PC-3 (cell line): ENCODE data around the gene C1QB. TPM values are rescaled to one million over a fixed set of nuclear protein-coding genes. Genes with fewer than 3 reads are reported as not detected.

Experiments used
- ATAC-seq: fragments of 200-7000 bp; cut with Tn5 transposase; 2 replicates; pipeline ENCODE4 v1.9.1; 2020; ENCODE audit warnings: mild to moderate bottlenecking, moderate library complexity
- BruUV-seq: library from RNA; stranded (reverse); fragments of 400-500 nt; replicated peaks from 2 replicates; lab custom pipeline; 2021; lab: Mats Ljungman, UMichigan
- CTCF ChIA-PET: fragments of 300-600 bp; sonication (Branson Sonifier 250); formaldehyde crosslinking; loops from one replicate; lab custom pipeline; 2022; ENCODE audit warnings: antibody characterized with exemption; lab: Charles Lee
- POLR2A ChIA-PET: fragments of 300-600 bp; sonication (Branson Sonifier 250); formaldehyde crosslinking; loops from one replicate; lab custom pipeline; 2022; ENCODE audit warnings: antibody characterized with exemption; ENCODE audit not compliant: unreplicated experiment; lab: Charles Lee
- DNase-seq: peaks from one replicate; pipeline ENCODE4 v3.0.0-alpha.2; 2015
- H2AFZ ChIP-seq: fragments of 300-600 bp; sonication (generic); 2 replicates; pipeline ENCODE4 v1.6.0; 2016; ENCODE audit warnings: antibody characterized with exemption, low read length
- H3F3A ChIP-seq: fragments of 300-600 bp; sonication (generic); one replicate; pipeline ENCODE4 v1.6.0; 2017; ENCODE audit warnings: antibody characterized with exemption, low read length, control low read depth, mild to moderate bottlenecking; ENCODE audit not compliant: unreplicated experiment
- H3K27ac ChIP-seq: fragments of 300-600 bp; sonication (generic); 2 replicates; pipeline ENCODE4 v1.5.1; 2016; ENCODE audit warnings: mild to moderate bottlenecking, low read length
- H3K27me3 ChIP-seq: fragments of 300-600 bp; sonication (generic); 2 replicates; pipeline ENCODE4 v1.6.1; 2016; ENCODE audit warnings: low read length, mixed read lengths
- H3K36me3 ChIP-seq: fragments of 300-600 bp; sonication (generic); 2 replicates; pipeline ENCODE4 v1.6.1; 2016; ENCODE audit warnings: low read depth, mixed run types, low read length, mixed read lengths
- H3K4me1 ChIP-seq: fragments of 300-600 bp; sonication (generic); 2 replicates; pipeline ENCODE4 v1.5.1; 2016; ENCODE audit warnings: low read length; ENCODE audit not compliant: insufficient read depth
- H3K4me2 ChIP-seq: fragments of 300-600 bp; sonication (generic); 2 replicates; pipeline ENCODE4 v1.6.0; 2016; ENCODE audit warnings: low read length
- H3K4me3 ChIP-seq: fragments of 300-600 bp; sonication (generic); 2 replicates; pipeline ENCODE4 v1.5.1; 2016; ENCODE audit warnings: mild to moderate bottlenecking, low read length, mixed read lengths
- H3K79me2 ChIP-seq: fragments of 300-600 bp; sonication (generic); 2 replicates; pipeline ENCODE4 v1.6.1; 2017; ENCODE audit warnings: low read length, mixed read lengths
- H3K9ac ChIP-seq: fragments of 300-600 bp; sonication (generic); 2 replicates; pipeline ENCODE4 v1.6.0; 2016; ENCODE audit warnings: mild to moderate bottlenecking, low read length
- H3K9me2 ChIP-seq: fragments of 300-600 bp; sonication (generic); replicated peaks from 2 replicates; pipeline ENCODE4 v1.6.1; 2016; ENCODE audit warnings: mixed run types, low read length, mixed read lengths
- H3K9me3 ChIP-seq: fragments of 300-600 bp; sonication (generic); 2 replicates; pipeline ENCODE4 v1.6.1; 2016; ENCODE audit warnings: low read length, mixed read lengths
- H4K20me1 ChIP-seq: fragments of 300-600 bp; sonication (generic); 2 replicates; pipeline ENCODE4 v1.6.1; 2016; ENCODE audit warnings: low read length, mixed read lengths
- EZH2 ChIP-seq: fragments of 300-600 bp; sonication (generic); IDR thresholded peaks from one replicate; pipeline ENCODE4 v1.6.1; 2017; ENCODE audit warnings: antibody characterized with exemption, mild to moderate bottlenecking, low read length; ENCODE audit not compliant: unreplicated experiment
- EZH2phosphoT487 ChIP-seq: fragments of 300-600 bp; sonication (generic); IDR thresholded peaks from 2 replicates; pipeline ENCODE4 v1.6.1; 2018; ENCODE audit warnings: mild to moderate bottlenecking, antibody characterized with exemption, low read length, borderline replicate concordance
- intact Hi-C: fragments of 100-400 bp; cut with micrococcal nuclease; formaldehyde crosslinking; loops from 2 replicates; pipeline ENCODE4 v1.9.0; 2023
- total RNA-seq: library from RNA; depleted of rRNA; stranded (reverse); fragments of >200 nt; gene quantifications from 2 replicates; pipeline ENCODE4 v1.2.3, GENCODE V29; 2014
- TF ChIP-seq, protein P1 (sequence below): fragments of 300-600 bp; sonication (generic); conservative IDR thresholded peaks from 2 replicates; pipeline ENCODE4 v1.5.1; 2017; ENCODE audit warnings: antibody characterized with exemption, low read depth, mild to moderate bottlenecking, low read length

The C1QB gene
- total RNA-seq, 1 experiment from 2014 or later = not detected

DNA sequence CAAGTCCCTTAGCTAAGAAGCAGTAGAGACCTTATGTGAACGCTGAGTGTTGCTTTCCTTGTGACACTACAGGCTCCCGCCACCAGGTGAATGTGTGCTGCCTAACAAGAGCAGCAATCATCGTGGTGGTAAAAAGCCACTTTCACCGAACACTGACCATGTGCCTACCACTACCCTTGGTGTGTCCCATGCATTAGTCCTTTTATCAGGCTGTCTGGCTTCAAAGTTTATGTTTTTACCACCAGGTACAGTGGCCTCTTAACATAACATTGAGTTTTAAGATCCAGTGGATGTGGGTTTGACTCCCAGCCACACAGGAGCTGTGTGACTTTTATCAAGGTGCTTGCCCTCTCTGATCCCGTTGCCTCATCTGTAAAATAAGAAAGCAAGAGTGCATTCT lies 1.7 kb downstream of the C1QB start:
- H3K27ac ChIP-seq = no peak overlapping the region
- intact Hi-C loops = no loop called here
- DNase-seq = peak; percentile 33
- no peak overlapping the region for H3K4me2 ChIP-seq
- no peak overlapping the region for H3K9ac ChIP-seq
- no peaks in the 10 kb centered on the region for H3K36me3 ChIP-seq
- H3K27me3 ChIP-seq = peaks cover 14% of the 10 kb centered on the region
- no peak overlapping the region for H3K4me3 ChIP-seq
- H3K9me2 ChIP-seq = no peaks in the 10 kb centered on the region
- TF ChIP-seq, protein P1, sequence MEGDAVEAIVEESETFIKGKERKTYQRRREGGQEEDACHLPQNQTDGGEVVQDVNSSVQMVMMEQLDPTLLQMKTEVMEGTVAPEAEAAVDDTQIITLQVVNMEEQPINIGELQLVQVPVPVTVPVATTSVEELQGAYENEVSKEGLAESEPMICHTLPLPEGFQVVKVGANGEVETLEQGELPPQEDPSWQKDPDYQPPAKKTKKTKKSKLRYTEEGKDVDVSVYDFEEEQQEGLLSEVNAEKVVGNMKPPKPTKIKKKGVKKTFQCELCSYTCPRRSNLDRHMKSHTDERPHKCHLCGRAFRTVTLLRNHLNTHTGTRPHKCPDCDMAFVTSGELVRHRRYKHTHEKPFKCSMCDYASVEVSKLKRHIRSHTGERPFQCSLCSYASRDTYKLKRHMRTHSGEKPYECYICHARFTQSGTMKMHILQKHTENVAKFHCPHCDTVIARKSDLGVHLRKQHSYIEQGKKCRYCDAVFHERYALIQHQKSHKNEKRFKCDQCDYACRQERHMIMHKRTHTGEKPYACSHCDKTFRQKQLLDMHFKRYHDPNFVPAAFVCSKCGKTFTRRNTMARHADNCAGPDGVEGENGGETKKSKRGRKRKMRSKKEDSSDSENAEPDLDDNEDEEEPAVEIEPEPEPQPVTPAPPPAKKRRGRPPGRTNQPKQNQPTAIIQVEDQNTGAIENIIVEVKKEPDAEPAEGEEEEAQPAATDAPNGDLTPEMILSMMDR = peak; percentile 43
- TF ChIP-seq EZH2 = no peak
- peak; percentile 63 for ATAC-seq
- no peaks in the 10 kb centered on the region for H3F3A ChIP-seq
- no peaks in the 10 kb centered on the region for H3K79me2 ChIP-seq
- H3K4me1 ChIP-seq = no peaks in the 10 kb centered on the region
- no peak overlapping the region for H2AFZ ChIP-seq
- H4K20me1 ChIP-seq = no peaks in the 10 kb centered on the region
- POLR2A ChIA-PET = interaction anchor here (0.6 kb wide), 1 partner anchor 8 kb away, joined by 3 read pairs; no protein-coding TSS in a partner anchor
- BruUV-seq = no TSS peak
- H3K9me3 ChIP-seq = no peaks in the 10 kb centered on the region
- CTCF ChIA-PET = no interaction called here

DNA sequence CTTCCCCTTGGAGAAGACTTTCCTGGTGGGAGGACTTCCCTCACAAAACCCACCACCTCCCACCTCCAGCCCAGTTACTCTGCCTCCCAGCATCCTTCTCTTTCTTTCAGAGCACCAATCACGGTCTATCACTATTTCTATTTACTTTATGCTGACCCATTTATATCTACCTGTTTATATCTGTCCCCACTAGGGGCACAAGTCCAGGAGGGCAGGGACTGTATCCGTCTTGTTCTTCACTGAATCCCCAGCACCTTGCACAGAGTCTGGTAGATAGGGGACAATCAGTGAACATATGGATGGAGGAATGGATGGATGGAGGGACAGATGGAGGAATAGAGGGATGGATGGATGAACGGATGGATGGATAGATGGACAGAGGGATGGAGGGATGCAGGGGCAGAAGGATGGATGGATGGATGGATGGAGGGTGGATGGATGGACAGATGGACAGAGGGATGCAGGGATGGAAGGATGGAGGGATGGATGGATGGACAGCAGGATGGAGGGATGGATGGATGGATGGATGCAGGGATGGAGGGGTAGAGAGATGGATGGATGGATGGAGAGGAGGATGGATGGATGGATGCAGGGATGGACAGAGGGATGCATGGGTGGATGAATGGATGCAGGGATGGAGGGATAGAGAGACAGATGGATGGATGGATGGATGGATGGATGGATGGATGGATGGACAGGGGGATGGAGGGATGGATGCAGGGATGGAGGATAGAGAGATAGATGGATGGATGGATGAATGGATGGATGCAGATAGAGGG lies 5.5 kb downstream of the C1QB start:
- Histone ChIP-seq H3K9me3 (no peaks in the 10 kb centered on the region), H3K4me2 (no peak overlapping the region), H3K9me2 (no peaks in the 10 kb centered on the region), H3K4me1 (no peaks in the 10 kb centered on the region), H4K20me1 (no peaks in the 10 kb centered on the region), H3K9ac (no peak overlapping the region), H3K36me3 (no peaks in the 10 kb centered on the region), H2AFZ (no peak overlapping the region), H3K27ac (no peak overlapping the region), H3K27me3 (peaks cover 14% of the 10 kb centered on the region), H3F3A (no peaks in the 10 kb centered on the region), H3K79me2 (no peaks in the 10 kb centered on the region), H3K4me3 (no peak overlapping the region)
- TF ChIP-seq, protein P1 = peak; percentile 58
- TF ChIP-seq EZH2phosphoT487 = no peak
- no peak for TF ChIP-seq EZH2
- ATAC-seq (no peak), DNase-seq (no peak)
- intact Hi-C loops = no loop called here
- ChIA-PET CTCF (no interaction called here), POLR2A (no interaction called here)
- no TSS peak for BruUV-seq

DNA sequence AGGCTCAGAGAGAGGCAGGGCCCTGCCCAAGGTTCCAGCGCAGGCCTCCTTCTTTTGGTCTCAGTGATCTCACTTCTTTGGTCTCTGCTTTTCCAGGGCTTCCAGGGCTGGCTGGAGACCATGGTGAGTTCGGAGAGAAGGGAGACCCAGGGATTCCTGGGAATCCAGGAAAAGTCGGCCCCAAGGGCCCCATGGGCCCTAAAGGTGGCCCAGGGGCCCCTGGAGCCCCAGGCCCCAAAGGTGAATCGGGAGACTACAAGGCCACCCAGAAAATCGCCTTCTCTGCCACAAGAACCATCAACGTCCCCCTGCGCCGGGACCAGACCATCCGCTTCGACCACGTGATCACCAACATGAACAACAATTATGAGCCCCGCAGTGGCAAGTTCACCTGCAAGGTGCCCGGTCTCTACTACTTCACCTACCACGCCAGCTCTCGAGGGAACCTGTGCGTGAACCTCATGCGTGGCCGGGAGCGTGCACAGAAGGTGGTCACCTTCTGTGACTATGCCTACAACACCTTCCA lies 7.7 kb downstream of the C1QB start:
- Histone ChIP-seq H3K79me2 (no peaks in the 10 kb centered on the region), H2AFZ (no peak overlapping the region), H3K36me3 (no peaks in the 10 kb centered on the region), H3K9me2 (no peaks in the 10 kb centered on the region), H3K27me3 (peaks cover 14% of the 10 kb centered on the region), H3K4me2 (no peak overlapping the region), H3K4me3 (no peak overlapping the region), H3K27ac (no peak overlapping the region), H4K20me1 (no peaks in the 10 kb centered on the region), H3K9ac (no peak overlapping the region), H3K9me3 (no peaks in the 10 kb centered on the region), H3K4me1 (no peaks in the 10 kb centered on the region), H3F3A (no peaks in the 10 kb centered on the region)
- TF ChIP-seq EZH2phosphoT487 = no peak
- TF ChIP-seq EZH2 = no peak
- TF ChIP-seq, protein P1 = no peak
- ATAC-seq (no peak), DNase-seq (no peak)
- ChIA-PET CTCF (no interaction called here), POLR2A (no interaction called here)
- no TSS peak for BruUV-seq
- intact Hi-C loops = no loop called here
